Endothelial cell of umbilical vein (primary cell): Measurements from ENCODE around the gene EFHC1. TPM values are rescaled to one million over a fixed set of nuclear protein-coding genes. Genes with fewer than 3 reads are reported as not detected.

Experiments used
- BruUV-seq: library from RNA; stranded (reverse); fragments of 400-500 nt; replicated peaks from 2 replicates; lab custom pipeline; 2021; lab: Mats Ljungman, UMichigan
- CTCF ChIA-PET: fragments of 300-600, 350-600 bp; sonication (Branson Sonifier 250); formaldehyde crosslinking; loops from one replicate; lab custom pipeline; 2021; ENCODE audit warnings: antibody characterized with exemption, inconsistent platforms; lab: Charles Lee
- POLR2A ChIA-PET: fragments of 300-600, 350-600 bp; sonication (Branson Sonifier 250); formaldehyde crosslinking; loops from one replicate; lab custom pipeline; 2021; ENCODE audit warnings: antibody characterized with exemption, inconsistent platforms; lab: Charles Lee
- DNase-seq: peaks from one replicate; pipeline ENCODE4 v3.0.0-alpha.2; 2011; ENCODE audit warnings: low read depth, low spot score
- FAIRE-seq: peaks from 2 replicates; lab custom pipeline; 2011; peaks lifted over from hg19 to GRCh38; lab: Jason Lieb, UNC
- H2AFZ ChIP-seq: 2 replicates; pipeline ENCODE4 v1.6.0; 2012; ENCODE audit warnings: low read depth, low read length, control low read depth, inconsistent platforms
- H3K27ac ChIP-seq: 2 replicates; pipeline ENCODE4 v1.5.1; 2011; ENCODE audit warnings: low read depth, mild to moderate bottlenecking, control low read depth, low read length, moderate library complexity; ENCODE audit not compliant: insufficient read depth
- H3K27me3 ChIP-seq, 2 experiments: 2 replicates each; pipeline versions ENCODE4 v1.6.0 to v1.6.1; 2011; ENCODE audit warnings: low read length in 2 of 2, mixed read lengths in 1 of 2; ENCODE audit not compliant: control insufficient read depth in 2 of 2, insufficient read depth in 2 of 2
- H3K36me3 ChIP-seq, 2 experiments: 2 replicates in 1 of 2; 3 replicates in 1 of 2; pipeline ENCODE4 v1.5.1; 2011; ENCODE audit warnings: low read length in 2 of 2, mild to moderate bottlenecking in 1 of 2, moderate library complexity in 1 of 2; ENCODE audit not compliant: control insufficient read depth in 2 of 2, insufficient read depth in 2 of 2; ENCODE audit errors: extremely low read depth in 1 of 2
- H3K4me1 ChIP-seq: 3 replicates; pipeline ENCODE4 v1.5.1; 2011; ENCODE audit warnings: mild to moderate bottlenecking, low read length; ENCODE audit not compliant: control insufficient read depth, insufficient read depth; ENCODE audit errors: extremely low read depth
- H3K4me2 ChIP-seq: 2 replicates; pipeline ENCODE4 v1.6.1; 2011; ENCODE audit warnings: low read length, control low read depth, mixed read lengths; ENCODE audit not compliant: insufficient read depth
- H3K4me3 ChIP-seq, 3 experiments: fragments of 200-600 bp in 1 of 3; sonication (generic), shearing (Covaris generic) in 1 of 3; replicated peaks in 1 of 3; 2 replicates each; pipeline ENCODE4 v1.5.1; 2011 to 2016; ENCODE audit warnings: control low read depth in 3 of 3, low read length in 3 of 3, mild to moderate bottlenecking in 2 of 3, inconsistent platforms in 1 of 3, low read depth in 1 of 3, moderate library complexity in 1 of 3; ENCODE audit not compliant: insufficient read depth in 1 of 3
- H3K79me2 ChIP-seq: 2 replicates; pipeline ENCODE4 v1.6.0; 2012; ENCODE audit warnings: low read length, inconsistent platforms; ENCODE audit not compliant: control insufficient read depth, insufficient read depth
- H3K9ac ChIP-seq: replicated peaks from 2 replicates; pipeline ENCODE3; 2011; ENCODE audit warnings: low read length, control low read depth; ENCODE audit not compliant: insufficient read depth; ENCODE audit errors: extremely low read depth
- H3K9me1 ChIP-seq: replicated peaks from 3 replicates; pipeline ENCODE4 v1.6.0; 2011; ENCODE audit warnings: mild to moderate bottlenecking, low read length; ENCODE audit not compliant: control insufficient read depth, insufficient read depth; ENCODE audit errors: extremely low read depth
- H3K9me3 ChIP-seq: replicated peaks from 2 replicates; pipeline ENCODE4 v1.5.1; 2012; ENCODE audit warnings: low read length, inconsistent platforms; ENCODE audit not compliant: control insufficient read depth, insufficient read depth
- H4K20me1 ChIP-seq: replicated peaks from 2 replicates; pipeline ENCODE3; 2011; ENCODE audit warnings: mild to moderate bottlenecking, low read length; ENCODE audit not compliant: control insufficient read depth, insufficient read depth; ENCODE audit errors: extremely low read depth
- EZH2 ChIP-seq: IDR thresholded peaks from 2 replicates; pipeline ENCODE4 v1.6.1; 2012; ENCODE audit warnings: borderline replicate concordance, low read depth, mild to moderate bottlenecking, moderate library complexity, low read length, inconsistent platforms; ENCODE audit not compliant: severe bottlenecking
- FOS ChIP-seq: IDR thresholded peaks from 2 replicates; pipeline ENCODE4 v1.6.1; 2011; ENCODE audit warnings: mild to moderate bottlenecking, low read length, moderate library complexity, borderline replicate concordance; ENCODE audit not compliant: insufficient read depth
- GATA2 ChIP-seq: IDR thresholded peaks from 2 replicates; pipeline ENCODE4 v1.7.0; 2011; ENCODE audit warnings: low read depth, mild to moderate bottlenecking, moderate library complexity, mixed read lengths, low read length; ENCODE audit not compliant: insufficient read length, insufficient read depth
- JUN ChIP-seq: IDR thresholded peaks from 2 replicates; pipeline ENCODE4 v1.6.1; 2011; ENCODE audit warnings: borderline replicate concordance, low read depth; ENCODE audit not compliant: insufficient read length, insufficient read depth
- MAX ChIP-seq: IDR thresholded peaks from 2 replicates; pipeline ENCODE4 v1.6.1; 2011; ENCODE audit not compliant: insufficient read depth, insufficient read length
- MYC ChIP-seq: IDR thresholded peaks from one replicate; pipeline ENCODE4 v1.6.1; 2011; ENCODE audit warnings: mild to moderate bottlenecking, low read depth, low read length
- POLR2A ChIP-seq: IDR thresholded peaks from 2 replicates; pipeline ENCODE4 v1.6.1; 2012; ENCODE audit warnings: low read depth, mild to moderate bottlenecking, control low read depth, low read length
- POLR2AphosphoS5 ChIP-seq: IDR thresholded peaks from 2 replicates; pipeline ENCODE4 v1.6.1; 2012; ENCODE audit warnings: low read depth, mild to moderate bottlenecking, control low read depth, low read length, moderate library complexity; ENCODE audit not compliant: insufficient read depth
- dilution Hi-C: fragments of 300-500 bp; cut with MboI; formaldehyde crosslinking; loops from one replicate; pipeline ENCODE4 v1.15.0; 2019; ENCODE audit warnings: low sequenced_read_pairs; ENCODE audit not compliant: extremely low pct_ligation_motif_present
- intact Hi-C: fragments of 100-400 bp; cut with micrococcal nuclease; formaldehyde crosslinking; loops from one replicate; pipeline ENCODE4 v1.10.0; 2022
- polyA plus RNA-seq, 4 experiments: library from polyadenylated mRNA; depleted of rRNA in 3 of 4; stranded (reverse) in 3 of 4; unstranded in 1 of 4; fragments of >200 nt; gene quantifications; 2 replicates each; pipeline versions ENCODE4 v1.2.1 to v1.2.3, GENCODE V29; 2011 to 2012; ENCODE audit warnings: missing spikeins in 1 of 4
- total RNA-seq: library from RNA; stranded (reverse); gene quantifications from 2 replicates; pipeline ENCODE4 v1.2.3, GENCODE V29; 2021
- TF ChIP-seq, protein P1 (sequence below), 2 donors: IDR thresholded peaks; 1 replicate in 1 of 2; 2 replicates in 1 of 2; pipeline ENCODE4 v1.5.1; 2011; ENCODE audit warnings: low read length in 2 of 2, mild to moderate bottlenecking in 2 of 2, moderate library complexity in 2 of 2, control low read depth in 1 of 2, inconsistent platforms in 1 of 2, low read depth in 1 of 2; ENCODE audit not compliant: insufficient read depth in 1 of 2; ENCODE audit errors: extremely low read depth in 1 of 2

Gene EFHC1
- total and polyA plus RNA-seq, 2 donors (not counting 3 experiments of a cell fraction or from before 2014, with no cell fraction given), result 14.6 to 17.6 TPM

- BruUV-seq, result no TSS peak
- H3K4me1 ChIP-seq, result peaks cover 48% of the 10 kb centered on the region
- no peak for DNase-seq
Observed at GRCh38 chr6:52553719-52554118, 133.6 kb downstream of the EFHC1 start.

More at GRCh38 chr6:52553719-52554118, 133.6 kb downstream of the EFHC1 start:
- FAIRE-seq, result no peak
- TF ChIP-seq POLR2AphosphoS5, result no peak
- TF ChIP-seq POLR2A, result no peak
- no peak for TF ChIP-seq GATA2
- TF ChIP-seq JUN, result no peak
- no peak for TF ChIP-seq EZH2
- TF ChIP-seq, protein P1, sequence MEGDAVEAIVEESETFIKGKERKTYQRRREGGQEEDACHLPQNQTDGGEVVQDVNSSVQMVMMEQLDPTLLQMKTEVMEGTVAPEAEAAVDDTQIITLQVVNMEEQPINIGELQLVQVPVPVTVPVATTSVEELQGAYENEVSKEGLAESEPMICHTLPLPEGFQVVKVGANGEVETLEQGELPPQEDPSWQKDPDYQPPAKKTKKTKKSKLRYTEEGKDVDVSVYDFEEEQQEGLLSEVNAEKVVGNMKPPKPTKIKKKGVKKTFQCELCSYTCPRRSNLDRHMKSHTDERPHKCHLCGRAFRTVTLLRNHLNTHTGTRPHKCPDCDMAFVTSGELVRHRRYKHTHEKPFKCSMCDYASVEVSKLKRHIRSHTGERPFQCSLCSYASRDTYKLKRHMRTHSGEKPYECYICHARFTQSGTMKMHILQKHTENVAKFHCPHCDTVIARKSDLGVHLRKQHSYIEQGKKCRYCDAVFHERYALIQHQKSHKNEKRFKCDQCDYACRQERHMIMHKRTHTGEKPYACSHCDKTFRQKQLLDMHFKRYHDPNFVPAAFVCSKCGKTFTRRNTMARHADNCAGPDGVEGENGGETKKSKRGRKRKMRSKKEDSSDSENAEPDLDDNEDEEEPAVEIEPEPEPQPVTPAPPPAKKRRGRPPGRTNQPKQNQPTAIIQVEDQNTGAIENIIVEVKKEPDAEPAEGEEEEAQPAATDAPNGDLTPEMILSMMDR (IDR thresholded peaks at IDR 0.05; ENCODE audit: extremely low read depth in 1 of 2, insufficient read depth in 1 of 2, low read depth in 1 of 2, low read length in 2 of 2), result no peak
- no peak for TF ChIP-seq FOS
- no peak for TF ChIP-seq MAX
- no peak for TF ChIP-seq MYC
- no peak overlapping the region for H3K4me3 ChIP-seq
- no peaks in the 10 kb centered on the region for H3K9me1 ChIP-seq
- no peaks in the 10 kb centered on the region for H3K9me3 ChIP-seq
- no peaks in the 10 kb centered on the region for H4K20me1 ChIP-seq
- no peak overlapping the region for H3K4me2 ChIP-seq
- peak overlapping the region; percentile 19 for H3K27ac ChIP-seq
- H3K79me2 ChIP-seq, result peaks cover 82% of the 10 kb centered on the region
- no peaks in the 10 kb centered on the region for H3K27me3 ChIP-seq
- no peak overlapping the region for H3K9ac ChIP-seq
- ChIA-PET POLR2A (no interaction called here), CTCF (no interaction called here)
- intact Hi-C loops, result no loop called here
- H3K36me3 ChIP-seq, result no peaks in the 10 kb centered on the region
- no peak overlapping the region for H2AFZ ChIP-seq
- dilution Hi-C loops, result no loop called here
